ENCODE results near the gene FABP3. TPM values are rescaled to one million over a fixed set of nuclear protein-coding genes. Genes with fewer than 3 reads are reported as not detected.
"Not testable (repeated sequence)": the region's sequence is repeated elsewhere in the genome, so short reads cannot be mapped to it uniquely, and the experiment has no call there.

Gene FABP3
- total RNA-seq, 3 donors from 2014 or later (not counting 1 experiment from before 2014, with no cell fraction given): not detected

GRCh38 chr1:31387612-31388011 lies 14.7 kb upstream of the FABP3 start:
- Histone ChIP-seq H3K9me3 (ENCODE audit: control insufficient read depth, insufficient read depth, low read length) (no peaks in the 10 kb centered on the region), H3K4me3 (ENCODE audit: low read length) (no peak overlapping the region), H3K4me1 (ENCODE audit: control insufficient read depth, insufficient read depth, low read length) (no peaks in the 10 kb centered on the region), H3K27me3 (ENCODE audit: control insufficient read depth, insufficient read depth, low read length) (no peaks in the 10 kb centered on the region), H3K27ac (ENCODE audit: low read length) (no peak overlapping the region), H3K36me3 (ENCODE audit: control insufficient read depth, insufficient read depth, low read length) (no peaks in the 10 kb centered on the region)
- Mint-ChIP-seq H3K36me3 (no peaks in the 10 kb centered on the region), H3K4me3 (no peak overlapping the region), H3K9me3 (no peaks in the 10 kb centered on the region), H3K27me3 (ENCODE audit: low read depth in 2 of 2) (peaks cover 0 to 20% of the 10 kb centered on the region in 2 donors), H3K4me1 (peaks cover 0 to 15% of the 10 kb centered on the region in 2 donors), H3K27ac (peak overlapping the region in 1 of 2 donors; percentile 45)
- 76% methylated on average over 10 of the region's 10 CpGs for WGBS (ENCODE audit: insufficient coverage)
- intact Hi-C loops (cut with micrococcal nuclease): no loop called here
- TF ChIP-seq, protein P1, sequence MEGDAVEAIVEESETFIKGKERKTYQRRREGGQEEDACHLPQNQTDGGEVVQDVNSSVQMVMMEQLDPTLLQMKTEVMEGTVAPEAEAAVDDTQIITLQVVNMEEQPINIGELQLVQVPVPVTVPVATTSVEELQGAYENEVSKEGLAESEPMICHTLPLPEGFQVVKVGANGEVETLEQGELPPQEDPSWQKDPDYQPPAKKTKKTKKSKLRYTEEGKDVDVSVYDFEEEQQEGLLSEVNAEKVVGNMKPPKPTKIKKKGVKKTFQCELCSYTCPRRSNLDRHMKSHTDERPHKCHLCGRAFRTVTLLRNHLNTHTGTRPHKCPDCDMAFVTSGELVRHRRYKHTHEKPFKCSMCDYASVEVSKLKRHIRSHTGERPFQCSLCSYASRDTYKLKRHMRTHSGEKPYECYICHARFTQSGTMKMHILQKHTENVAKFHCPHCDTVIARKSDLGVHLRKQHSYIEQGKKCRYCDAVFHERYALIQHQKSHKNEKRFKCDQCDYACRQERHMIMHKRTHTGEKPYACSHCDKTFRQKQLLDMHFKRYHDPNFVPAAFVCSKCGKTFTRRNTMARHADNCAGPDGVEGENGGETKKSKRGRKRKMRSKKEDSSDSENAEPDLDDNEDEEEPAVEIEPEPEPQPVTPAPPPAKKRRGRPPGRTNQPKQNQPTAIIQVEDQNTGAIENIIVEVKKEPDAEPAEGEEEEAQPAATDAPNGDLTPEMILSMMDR (IDR thresholded peaks at IDR 0.05): no peak
- ATAC-seq: no peak
- no peak for DNase-seq

- intact Hi-C loops (cut with micrococcal nuclease); H3K9me3 ChIP-seq (ENCODE audit: control insufficient read depth, insufficient read depth, low read length); H3K9me3 Mint-ChIP-seq; DNase-seq; H3K36me3 Mint-ChIP-seq; H3K27ac Mint-ChIP-seq; H3K27ac ChIP-seq (ENCODE audit: low read length); H3K36me3 ChIP-seq (ENCODE audit: control insufficient read depth, insufficient read depth, low read length); H3K4me3 Mint-ChIP-seq; H3K27me3 ChIP-seq (ENCODE audit: control insufficient read depth, insufficient read depth, low read length); H3K4me3 ChIP-seq (ENCODE audit: low read length); H3K4me1 ChIP-seq (ENCODE audit: control insufficient read depth, insufficient read depth, low read length); ATAC-seq: not testable (repeated sequence)
- 58% methylated on average over 8 of the region's 8 CpGs for WGBS (ENCODE audit: insufficient coverage)
- peaks cover 0 to 28% of the 10 kb centered on the region in 2 donors for H3K27me3 Mint-ChIP-seq (ENCODE audit: low read depth in 2 of 2)
- peaks cover 0 to 15% of the 10 kb centered on the region in 2 donors for H3K4me1 Mint-ChIP-seq
These were observed 13.8 kb upstream of the FABP3 start for GRCh38 chr1:31386576-31387243.

GRCh38 chr1:31383967-31384366 lies 11.1 kb upstream of the FABP3 start:
- H3K27me3 ChIP-seq (ENCODE audit: control insufficient read depth, insufficient read depth, low read length): no peaks in the 10 kb centered on the region
- no peak overlapping the region for H3K4me3 ChIP-seq (ENCODE audit: low read length)
- H3K36me3 ChIP-seq (ENCODE audit: control insufficient read depth, insufficient read depth, low read length): no peaks in the 10 kb centered on the region
- H3K4me1 ChIP-seq (ENCODE audit: control insufficient read depth, insufficient read depth, low read length): no peaks in the 10 kb centered on the region
- Mint-ChIP-seq H3K36me3 (no peaks in the 10 kb centered on the region), H3K9me3 (no peaks in the 10 kb centered on the region), H3K4me1 (peaks cover 0 to 15% of the 10 kb centered on the region in 2 donors), H3K27ac (no peak overlapping the region), H3K4me3 (no peak overlapping the region), H3K27me3 (ENCODE audit: low read depth in 2 of 2) (peaks cover 0 to 32% of the 10 kb centered on the region in 2 donors)
- 40% methylated on average over 1 of the region's 1 CpG for WGBS (ENCODE audit: insufficient coverage)
- TF ChIP-seq, protein P1 (IDR thresholded peaks at IDR 0.05): no peak
- no peak overlapping the region for H3K27ac ChIP-seq (ENCODE audit: low read length)
- H3K9me3 ChIP-seq (ENCODE audit: control insufficient read depth, insufficient read depth, low read length): no peaks in the 10 kb centered on the region
- DNase-seq (no peak), ATAC-seq (no peak)
- intact Hi-C loops (cut with micrococcal nuclease): no loop called here

- H3K27ac ChIP-seq (ENCODE audit: low read length): no peak overlapping the region
- Mint-ChIP-seq H3K27ac (no peak overlapping the region), H3K9me3 (no peaks in the 10 kb centered on the region), H3K27me3 (ENCODE audit: low read depth in 2 of 2) (peaks cover 0 to 31% of the 10 kb centered on the region in 2 donors), H3K4me1 (peaks cover 0 to 12% of the 10 kb centered on the region in 2 donors), H3K4me3 (no peak overlapping the region), H3K36me3 (no peaks in the 10 kb centered on the region)
- TF ChIP-seq, protein P1 (IDR thresholded peaks at IDR 0.05): no peak
- no peaks in the 10 kb centered on the region for H3K27me3 ChIP-seq (ENCODE audit: control insufficient read depth, insufficient read depth, low read length)
- H3K4me3 ChIP-seq (ENCODE audit: low read length): no peak overlapping the region
- intact Hi-C loops (cut with micrococcal nuclease): no loop called here
- no peaks in the 10 kb centered on the region for H3K4me1 ChIP-seq (ENCODE audit: control insufficient read depth, insufficient read depth, low read length)
- H3K9me3 ChIP-seq (ENCODE audit: control insufficient read depth, insufficient read depth, low read length): no peaks in the 10 kb centered on the region
- no peaks in the 10 kb centered on the region for H3K36me3 ChIP-seq (ENCODE audit: control insufficient read depth, insufficient read depth, low read length)
- ATAC-seq (no peak), DNase-seq (no peak)
- 82% methylated on average over 3 of the region's 3 CpGs for WGBS (ENCODE audit: insufficient coverage)
These were observed 9.6 kb upstream of the FABP3 start for GRCh38 chr1:31382379-31382989.

All from natural killer cell (primary cell).